Adrenal gland (tissue), 12 donors: Measurements from ENCODE around the gene BCL7A. TPM values are rescaled to one million over a fixed set of nuclear protein-coding genes. Genes with fewer than 3 reads are reported as not detected.

Experiments used
- DNase-seq, 7 donors: peaks; one replicate each; pipeline ENCODE4 v3.0.0-alpha.2; 2019 to 2020
- H3K27ac ChIP-seq, 5 donors: fragments of 200-600 bp; sonication (generic) in 4 of 5; 1 replicate in 3 of 5; 2 replicates in 2 of 5; pipeline versions ENCODE4 v1.5.1 to v1.8.0; 2016 to 2020; ENCODE audit warnings: mild to moderate bottlenecking in 1 of 5
- H3K27me3 ChIP-seq: fragments of 200-600 bp; 2 replicates; pipeline ENCODE4 v1.8.0; 2021
- H3K36me3 ChIP-seq, 2 donors: fragments of 200-600 bp; replicated peaks in 1 of 2; 1 replicate in 1 of 2; 2 replicates in 1 of 2; pipeline versions ENCODE4 v1.5.1 to v1.8.0; 2018 to 2022
- H3K4me1 ChIP-seq, 2 donors: fragments of 200-600 bp; replicated peaks in 1 of 2; 1 replicate in 1 of 2; 2 replicates in 1 of 2; pipeline versions ENCODE4 v1.5.1 to v1.8.0; 2018 to 2021
- H3K4me3 ChIP-seq, 4 donors: fragments of 200-600 bp; sonication (generic) in 3 of 4; one replicate each; pipeline ENCODE4 v1.5.1; 2016 to 2018
- H3K9me3 ChIP-seq, 3 donors: fragments of 200-600 bp; sonication (generic) in 1 of 3; replicated peaks in 1 of 3; 1 replicate in 2 of 3; 2 replicates in 1 of 3; pipeline versions ENCODE4 v1.5.1 to v1.8.0; 2016 to 2021
- POLR2A ChIP-seq, 2 donors: fragments of 450-650 bp; IDR thresholded peaks; one replicate each; pipeline ENCODE4 v1.6.1; 2017; ENCODE audit warnings: antibody characterized with exemption in 2 of 2, mild to moderate bottlenecking in 2 of 2, moderate library complexity in 1 of 2
- WGBS, 4 donors: extraction: QIAGEN DNeasy Blood & Tissue Kit in 2 of 4; methylation state at CpG; one replicate each; pipeline versions ENCODE4 v1.1.5 to v1.1.7; 2013 to 2017; 5-methylcytosine and 5-hydroxymethylcytosine counted together
- intact Hi-C, 2 donors: fragments of 100-400 bp; cut with DNase I; formaldehyde crosslinking; loops; one replicate each; pipeline versions ENCODE4 v1.14.1 to v1.15.0; 2022 to 2023
- polyA plus RNA-seq, 3 donors: library from polyadenylated mRNA; stranded (reverse); fragments of 200-250 nt in 2 of 3; fragments of 350-450 nt in 1 of 3; fragmentation: Illumina TruSeq in 1 of 3; extraction: RNeasy Lipid Tissue Mini Kit (QIAGEN cat#74804) in 1 of 3; gene quantifications; one replicate each; pipeline ENCODE4 v1.2.3, GENCODE V29; 2013 to 2014
- total RNA-seq, 9 donors: library from RNA; depleted of rRNA in 4 of 9; stranded (reverse); fragments of >200 nt in 4 of 9; fragments of 120-200 nt in 1 of 9; fragmentation: NEBNext Ultra II Directional in 1 of 9; extraction: Animal tissue kit (Norgen Biotek cat#: 25700) in 1 of 9; gene quantifications; one replicate each; pipeline versions ENCODE4 v1.1.0 to v1.2.4, GENCODE V29; 2013 to 2023
- TF ChIP-seq, protein P1 (sequence below), 6 experiments: fragments of 450-650 bp in 4 of 6; fragments of 200-600 bp in 2 of 6; sonication (generic) in 1 of 6; IDR thresholded peaks; 1 replicate in 5 of 6; 2 replicates in 1 of 6; pipeline versions ENCODE4 v1.5.1 to v1.8.0; 2016 to 2021; ENCODE audit warnings: antibody characterized with exemption in 6 of 6, mild to moderate bottlenecking in 2 of 6, moderate library complexity in 1 of 6
- donor health status: healthy with polysubstance abuse.
- donor health status: Bipolar disorder and iron deficiency.
- donor health status: DM: yes; HTN: yes; CAD: no.
- donor health status: DM: no; HTN: no; CAD: no.
- donor health status: DM: no; HTN: no; CAD: no.
- donor health status: DM: yes; HTN: yes; CAD: no.

BCL7A gene
- total and polyA plus RNA-seq, 12 donors = 1.6 to 11.5 (median 5.0) TPM

DNA sequence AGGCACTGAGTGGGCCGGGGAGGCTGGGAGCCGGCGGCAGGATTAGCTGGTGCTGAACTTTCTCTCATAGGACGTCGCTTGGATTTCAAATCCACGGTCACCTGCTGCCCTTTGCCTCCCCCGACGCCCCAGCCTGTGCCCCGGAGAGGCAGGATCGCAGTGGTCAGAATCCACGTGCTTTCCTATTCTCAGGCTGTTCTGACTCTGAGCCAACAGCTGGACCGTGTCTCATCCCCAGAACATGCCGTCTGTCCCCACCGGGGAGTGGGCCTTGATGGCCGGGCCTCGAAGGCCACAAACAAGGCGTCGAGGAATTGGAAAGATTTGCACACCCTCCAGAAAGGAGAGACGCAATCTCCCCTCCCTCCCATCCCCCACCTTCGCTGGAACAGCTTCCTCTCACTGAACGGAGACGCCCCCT, 38.4 kb downstream of the BCL7A start:
- no peaks in the 10 kb centered on the region for H3K27me3 ChIP-seq
- H3K27ac ChIP-seq = no peak overlapping the region
- no peak for TF ChIP-seq POLR2A (IDR thresholded peaks at IDR 0.05)
- TF ChIP-seq, protein P1, sequence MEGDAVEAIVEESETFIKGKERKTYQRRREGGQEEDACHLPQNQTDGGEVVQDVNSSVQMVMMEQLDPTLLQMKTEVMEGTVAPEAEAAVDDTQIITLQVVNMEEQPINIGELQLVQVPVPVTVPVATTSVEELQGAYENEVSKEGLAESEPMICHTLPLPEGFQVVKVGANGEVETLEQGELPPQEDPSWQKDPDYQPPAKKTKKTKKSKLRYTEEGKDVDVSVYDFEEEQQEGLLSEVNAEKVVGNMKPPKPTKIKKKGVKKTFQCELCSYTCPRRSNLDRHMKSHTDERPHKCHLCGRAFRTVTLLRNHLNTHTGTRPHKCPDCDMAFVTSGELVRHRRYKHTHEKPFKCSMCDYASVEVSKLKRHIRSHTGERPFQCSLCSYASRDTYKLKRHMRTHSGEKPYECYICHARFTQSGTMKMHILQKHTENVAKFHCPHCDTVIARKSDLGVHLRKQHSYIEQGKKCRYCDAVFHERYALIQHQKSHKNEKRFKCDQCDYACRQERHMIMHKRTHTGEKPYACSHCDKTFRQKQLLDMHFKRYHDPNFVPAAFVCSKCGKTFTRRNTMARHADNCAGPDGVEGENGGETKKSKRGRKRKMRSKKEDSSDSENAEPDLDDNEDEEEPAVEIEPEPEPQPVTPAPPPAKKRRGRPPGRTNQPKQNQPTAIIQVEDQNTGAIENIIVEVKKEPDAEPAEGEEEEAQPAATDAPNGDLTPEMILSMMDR (IDR thresholded peaks at IDR 0.05) = no peak
- WGBS, 4 donors = 72 to 87% (median 78%) methylated on average over 14 to 22 of the region's 22 CpGs
- DNase-seq = no peak
- no peak overlapping the region for H3K4me3 ChIP-seq
- peaks cover 0 to 3% of the 10 kb centered on the region in 2 donors for H3K36me3 ChIP-seq
- H3K9me3 ChIP-seq = no peaks in the 10 kb centered on the region
- intact Hi-C loops = no loop called here
- peaks cover 17 to 31% of the 10 kb centered on the region in 2 donors for H3K4me1 ChIP-seq

DNA sequence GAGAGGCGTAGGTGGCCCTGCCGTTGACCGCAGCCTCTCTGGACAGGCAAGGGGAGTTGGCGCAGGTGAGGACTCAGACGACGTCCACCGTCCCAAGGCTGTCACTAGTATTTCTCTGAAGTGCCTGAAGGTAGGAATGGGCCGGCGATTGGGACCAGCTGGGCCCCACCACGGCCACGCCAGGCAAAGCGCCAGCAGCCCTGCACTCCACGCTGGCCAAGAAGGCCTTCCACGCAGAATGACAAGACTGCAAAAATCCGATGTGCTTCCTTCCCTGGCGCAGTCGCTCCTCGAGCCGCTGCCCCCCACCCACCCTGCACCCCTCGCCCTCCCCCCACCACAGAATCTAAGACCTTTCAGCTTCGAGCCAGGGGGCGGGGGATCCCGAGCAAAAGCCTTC, 39.6 kb downstream of the BCL7A start:
- TF ChIP-seq POLR2A (IDR thresholded peaks at IDR 0.05) = no peak
- TF ChIP-seq, protein P1 (IDR thresholded peaks at IDR 0.05) = no peak
- no peaks in the 10 kb centered on the region for H3K9me3 ChIP-seq
- intact Hi-C loops = no loop called here
- 91 to 92% (median 92%) methylated on average over 19 to 23 of the region's 23 CpGs for WGBS, 4 donors
- H3K36me3 ChIP-seq = peaks cover 0 to 3% of the 10 kb centered on the region in 2 donors
- H3K27me3 ChIP-seq = no peaks in the 10 kb centered on the region
- H3K27ac ChIP-seq = no peak overlapping the region
- peaks cover 17 to 36% of the 10 kb centered on the region in 2 donors for H3K4me1 ChIP-seq
- DNase-seq = no peak
- H3K4me3 ChIP-seq = no peak overlapping the region

DNA sequence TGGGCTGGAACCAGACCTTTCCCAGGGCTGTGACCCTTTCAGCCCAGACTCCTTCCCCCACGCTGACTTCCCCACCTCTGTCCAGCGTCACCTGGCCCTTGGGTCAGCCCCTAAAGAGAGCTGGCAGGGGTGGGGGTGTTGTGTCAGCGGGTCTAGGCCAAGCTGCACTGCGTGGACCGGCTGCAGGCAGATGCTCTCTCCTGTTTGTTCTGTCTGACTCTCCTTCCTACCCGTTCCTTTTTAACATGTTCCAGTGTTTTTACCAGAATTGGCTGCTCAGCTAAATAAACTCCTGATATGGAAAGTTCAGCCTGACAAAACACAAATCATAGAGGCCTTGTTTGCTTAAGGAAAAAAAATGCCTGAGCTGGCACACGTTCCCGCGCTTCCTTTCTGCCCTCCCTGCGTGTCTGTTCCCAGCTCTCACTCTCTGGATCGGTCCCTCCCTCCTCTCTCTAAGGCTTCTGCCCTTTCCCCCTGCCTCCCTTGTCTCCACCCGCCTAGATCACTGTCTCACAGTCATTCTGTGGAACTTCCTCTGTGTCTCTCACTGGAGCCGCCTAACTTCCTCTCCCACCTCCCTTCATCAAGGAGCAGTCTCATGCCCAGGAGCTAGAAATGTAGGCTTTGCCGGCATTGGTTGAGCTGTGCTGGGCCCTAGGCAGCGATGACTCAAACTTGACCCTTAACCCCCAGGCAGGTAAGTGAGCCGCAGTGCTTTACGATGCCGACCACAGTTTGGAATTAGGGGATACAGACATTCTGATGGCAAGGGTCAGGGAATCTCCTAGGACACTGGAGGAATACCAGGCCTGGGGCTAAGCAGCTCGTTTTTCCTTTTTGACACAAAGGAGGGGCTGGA, 41.4 kb downstream of the BCL7A start:
- peak overlapping the region in 1 of 4 donors; percentile 11 for H3K4me3 ChIP-seq
- intact Hi-C loops = no loop called here
- peak overlapping the region; percentile 60 to 89 (median 80) for H3K27ac ChIP-seq
- no peak for TF ChIP-seq POLR2A (IDR thresholded peaks at IDR 0.05)
- TF ChIP-seq, protein P1 (IDR thresholded peaks at IDR 0.05) = no peak
- no peaks in the 10 kb centered on the region for H3K27me3 ChIP-seq
- H3K36me3 ChIP-seq = peaks cover 0 to 3% of the 10 kb centered on the region in 2 donors
- peaks cover 23 to 43% of the 10 kb centered on the region in 2 donors for H3K4me1 ChIP-seq
- 12 to 18% (median 15%) methylated on average over 13 to 19 of the region's 19 CpGs for WGBS, 4 donors
- DNase-seq = peak; percentile 51 to 86 (median 72)
- no peaks in the 10 kb centered on the region for H3K9me3 ChIP-seq

- DNase-seq = no peak
- peaks cover 26 to 47% of the 10 kb centered on the region in 2 donors for H3K4me1 ChIP-seq
- peak overlapping the region in 1 of 4 donors; percentile 11 for H3K4me3 ChIP-seq
- WGBS, 4 donors = 61 to 83% (median 74%) methylated on average over 6 of the region's 6 CpGs
- peak overlapping the region; percentile 60 to 89 (median 80) for H3K27ac ChIP-seq
- H3K27me3 ChIP-seq = no peaks in the 10 kb centered on the region
- no peak for TF ChIP-seq POLR2A (IDR thresholded peaks at IDR 0.05)
- TF ChIP-seq, protein P1 (IDR thresholded peaks at IDR 0.05) = no peak
- H3K9me3 ChIP-seq = no peaks in the 10 kb centered on the region
- intact Hi-C loops = no loop called here
- peaks cover 0 to 3% of the 10 kb centered on the region in 2 donors for H3K36me3 ChIP-seq
These were observed 42.0 kb downstream of the BCL7A start for GRCh38 chr12:122063694-122064024.
